ENCODE results near the gene ITPKB.
A peak's percentile ranks its signal among the peaks of the same experiment; 100 is the strongest.
"Not testable (repeated sequence)": the region's sequence is repeated elsewhere in the genome, so short reads cannot be mapped to it uniquely, and the experiment has no call there.

The ITPKB gene

GRCh38 chr1:226730071-226730470, 9.0 kb downstream of the ITPKB start:
- no peak for DNase-seq

- DNase-seq = no peak
Observed at GRCh38 chr1:226728448-226728847, 10.6 kb downstream of the ITPKB start.

GRCh38 chr1:226725897-226726267, 13.2 kb downstream of the ITPKB start:
- DNase-seq = no peak

- DNase-seq = no peak
Observed at GRCh38 chr1:226723657-226724532, 15.2 kb downstream of the ITPKB start.

- no peak for DNase-seq
Observed at GRCh38 chr1:226722901-226723656, 16.0 kb downstream of the ITPKB start.

DNA sequence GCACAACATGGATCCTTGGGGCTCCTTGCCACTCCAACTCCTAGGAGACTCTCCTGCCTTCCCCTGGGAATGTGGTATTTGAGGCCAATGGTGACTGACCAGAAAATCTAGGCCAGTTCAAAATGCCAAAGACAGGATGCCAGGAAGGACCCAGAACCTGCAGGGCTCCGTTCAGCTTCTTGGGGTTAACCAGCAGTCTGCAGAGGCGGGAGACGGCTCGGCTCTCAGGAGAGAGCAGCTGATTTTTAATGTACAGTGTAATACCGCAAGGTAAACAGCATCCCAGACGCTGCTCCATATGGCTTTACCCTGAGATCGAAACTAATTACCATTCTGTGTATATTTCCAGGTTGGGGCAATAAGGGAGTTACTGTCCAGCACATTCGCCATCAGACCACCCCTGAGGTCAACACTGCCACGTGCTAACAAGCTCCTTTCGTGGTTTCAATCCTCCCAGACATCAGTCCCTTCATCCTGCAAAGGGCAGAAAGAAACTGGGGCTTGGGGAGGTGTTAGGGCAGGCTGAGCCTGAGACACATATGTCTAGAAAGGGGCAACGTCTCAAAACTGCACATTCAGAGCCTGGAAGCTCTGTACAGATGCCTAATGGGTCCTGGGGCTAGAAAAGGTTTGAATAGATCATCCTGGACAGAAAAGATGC, 16.7 kb downstream of the ITPKB start:
- no peak for DNase-seq

GRCh38 chr1:226720574-226720973, 18.5 kb downstream of the ITPKB start:
- DNase-seq = not testable (repeated sequence)

GRCh38 chr1:226719596-226720387, 19.3 kb downstream of the ITPKB start:
- DNase-seq = no peak

DNA sequence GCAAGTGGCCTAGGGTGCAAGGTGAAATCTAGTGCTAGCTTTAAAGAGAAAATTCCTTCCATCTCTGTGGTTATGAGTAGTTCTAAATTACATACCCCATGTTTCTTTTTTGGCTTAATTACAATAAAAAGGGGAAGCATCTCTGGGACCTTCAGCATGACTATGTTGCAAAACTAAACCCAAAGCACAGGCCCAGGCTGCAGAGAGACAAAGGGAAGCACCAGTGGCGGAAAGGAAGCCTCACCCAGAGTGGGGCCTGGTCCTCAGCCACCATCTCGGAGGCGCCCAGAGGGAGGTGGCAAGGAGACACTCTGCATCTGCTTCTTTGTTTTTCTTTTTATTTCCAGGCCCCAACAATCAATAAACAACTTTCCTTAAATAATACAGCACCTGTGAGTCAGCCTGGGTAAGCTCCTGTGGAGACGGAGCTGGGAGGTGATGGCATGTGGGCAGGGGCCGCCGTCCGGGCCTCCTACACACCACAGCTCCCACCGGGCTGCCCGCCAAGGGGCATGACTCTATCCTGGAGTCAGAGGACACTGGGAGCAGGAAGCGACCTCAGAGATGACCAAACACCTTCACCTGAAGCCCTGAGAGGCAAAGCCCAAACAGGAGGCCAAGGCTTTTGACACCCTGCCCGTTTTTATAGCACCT, 21.7 kb downstream of the ITPKB start:
- DNase-seq = no peak

DNA sequence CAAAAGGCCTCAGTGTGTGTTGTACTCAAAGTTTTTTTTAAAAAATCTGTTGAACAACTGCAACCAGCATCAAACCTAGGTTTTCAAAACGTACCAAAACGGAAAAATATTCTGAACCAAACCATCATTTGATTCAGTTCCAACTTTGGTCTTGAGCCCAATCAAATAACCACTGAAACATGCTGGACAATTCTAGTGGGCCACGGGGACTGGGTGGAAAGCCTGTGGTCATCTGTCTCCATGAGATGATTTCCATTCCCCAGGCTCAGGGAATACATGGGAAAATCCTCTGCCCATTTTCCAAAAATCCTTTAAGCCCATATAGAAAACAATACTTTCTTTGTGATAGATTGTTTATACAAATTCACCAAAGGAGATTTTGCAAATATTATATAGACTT, 22.5 kb downstream of the ITPKB start:
- DNase-seq = no peak

GRCh38 chr1:226714148-226714547, 24.9 kb downstream of the ITPKB start:
- no peak for DNase-seq

- DNase-seq = no peak
Observed at GRCh38 chr1:226712742-226713419, 26.2 kb downstream of the ITPKB start.

DNA sequence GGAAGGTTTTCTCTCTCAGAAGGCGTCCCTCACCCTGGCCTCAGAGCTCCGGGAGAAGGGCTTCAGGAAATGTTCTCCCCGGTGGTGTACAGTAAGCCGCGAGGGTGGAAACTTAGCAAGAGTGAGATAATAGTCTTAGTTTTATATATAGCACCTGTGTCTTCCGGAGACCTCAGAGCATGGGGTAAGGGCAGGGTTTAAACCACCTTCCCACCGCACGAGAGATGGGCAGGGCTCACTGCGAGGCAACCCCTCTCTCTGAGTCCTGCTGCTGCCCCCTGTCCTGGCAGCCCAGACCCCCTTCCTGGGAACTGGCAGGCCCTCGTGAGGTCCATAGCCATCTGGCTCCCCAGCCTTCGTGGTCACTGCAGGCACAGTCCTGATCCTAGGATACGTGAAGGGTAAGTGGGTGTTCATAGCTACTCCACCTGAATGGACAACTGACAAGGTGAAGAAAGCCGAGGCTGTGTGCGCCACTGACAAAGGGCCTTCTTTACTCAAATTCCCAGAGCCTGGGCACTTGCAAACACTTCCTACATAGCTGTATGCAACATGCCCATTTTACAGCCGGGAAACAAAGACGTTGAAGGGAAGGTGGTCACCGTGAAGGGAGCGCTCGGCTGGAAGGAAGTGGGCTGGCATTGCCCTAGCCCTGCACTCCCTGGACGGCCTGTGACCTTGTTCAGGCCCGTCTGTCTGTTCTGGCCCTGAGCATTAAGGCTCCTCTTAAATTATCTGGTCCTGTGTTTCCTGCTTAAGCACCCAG, 26.9 kb downstream of the ITPKB start:
- peak; percentile 63 for DNase-seq

GRCh38 chr1:226710501-226710900, 28.6 kb downstream of the ITPKB start:
- DNase-seq = no peak

DNA sequence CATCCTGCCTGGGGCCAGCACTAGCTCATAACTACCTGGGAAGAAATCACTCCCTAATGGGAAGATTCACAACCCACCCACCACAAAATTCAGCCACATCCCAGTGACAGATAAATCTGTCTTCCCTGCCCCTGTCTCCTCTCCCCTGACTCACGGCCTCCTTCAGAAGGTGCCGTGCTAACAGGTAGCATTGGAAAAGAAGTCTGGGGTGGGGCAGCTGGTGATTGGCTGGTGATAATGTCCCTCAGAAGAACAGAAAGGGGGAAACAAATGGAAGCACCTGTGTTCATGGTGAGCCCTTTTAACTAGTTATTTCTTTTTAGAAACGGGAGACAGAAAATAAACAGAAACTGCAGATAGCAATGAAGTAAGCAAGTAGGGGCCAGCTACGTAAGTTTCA, 29.1 kb downstream of the ITPKB start:
- no peak for DNase-seq

- no peak for DNase-seq
Observed at GRCh38 chr1:226708967-226709396, 30.1 kb downstream of the ITPKB start.

DNA sequence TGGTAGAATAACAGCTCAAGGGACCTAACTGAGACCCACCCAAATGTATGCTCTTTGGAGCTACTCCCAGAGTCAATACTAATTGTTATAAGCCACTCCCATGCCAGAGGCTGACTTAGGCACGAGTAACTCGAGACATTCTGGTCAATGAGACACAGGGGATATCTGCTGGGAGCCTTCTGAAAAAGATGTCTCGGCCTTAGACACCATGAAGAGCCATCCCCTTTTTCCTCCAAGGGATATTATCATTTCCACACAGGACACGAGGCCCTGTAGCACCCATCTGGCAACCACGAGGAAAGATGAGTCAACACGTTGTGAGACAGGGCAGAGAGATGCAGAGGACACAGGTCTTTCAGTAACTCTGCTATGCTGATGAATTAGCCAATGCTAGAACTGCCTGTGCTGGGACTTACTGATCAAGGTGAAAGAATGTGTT, 30.7 kb downstream of the ITPKB start:
- DNase-seq = no peak

DNA sequence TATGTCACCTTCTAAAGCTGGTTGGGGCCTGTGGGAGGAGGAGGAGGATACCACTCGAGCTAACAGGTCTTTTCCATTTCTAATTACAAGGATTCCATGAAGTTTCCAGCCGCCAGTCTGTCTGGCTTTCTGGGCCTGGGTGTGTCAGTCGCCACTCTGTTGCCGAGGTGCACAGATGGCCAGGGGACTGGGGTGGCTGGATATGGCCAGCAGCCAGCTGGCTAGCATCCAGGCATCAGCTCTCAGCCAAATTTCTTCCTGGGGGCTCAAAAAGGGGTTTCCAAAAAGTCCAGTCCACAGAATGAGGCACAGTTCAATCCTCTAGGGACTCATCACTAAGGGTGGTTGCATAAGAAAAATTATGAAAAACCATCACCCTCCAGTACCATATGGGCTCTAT, 32.4 kb downstream of the ITPKB start:
- no peak for DNase-seq

DNA sequence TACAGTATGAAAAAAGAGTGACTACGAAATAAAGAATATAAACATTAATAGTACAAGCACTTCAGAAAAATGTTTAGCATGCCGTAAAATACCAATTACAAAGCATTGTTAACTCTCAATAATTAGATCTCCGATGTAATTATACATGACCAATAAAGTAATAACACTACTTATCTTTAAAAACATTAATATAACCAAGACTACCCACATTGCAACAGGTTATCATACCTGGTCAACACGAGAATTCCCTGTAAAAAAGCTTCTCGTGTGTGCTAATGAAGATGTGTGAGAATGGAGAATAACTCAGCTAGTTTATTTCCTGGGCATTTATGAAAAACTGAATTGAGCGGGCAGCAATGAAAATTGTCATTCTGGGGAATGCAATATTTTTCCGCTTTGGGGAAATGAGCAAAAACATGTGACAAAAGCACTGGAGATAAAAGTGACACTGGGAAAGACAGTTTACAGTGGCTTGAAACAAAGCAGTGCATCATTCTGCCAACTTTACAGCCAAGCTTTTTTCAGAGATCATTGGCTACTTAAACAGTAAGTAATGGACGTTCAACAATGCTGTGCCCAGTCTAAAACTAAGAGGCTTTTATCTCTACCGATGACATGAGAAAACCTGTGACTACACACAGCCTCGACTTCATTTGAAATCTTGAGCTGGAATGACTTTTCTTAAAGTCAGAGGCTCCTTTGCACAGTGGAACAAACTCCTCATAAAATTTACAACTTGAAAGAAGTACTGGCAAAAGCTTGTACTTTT, 34.7 kb downstream of the ITPKB start:
- no peak for DNase-seq
